Transverse colon (tissue), 4 donors: ENCODE measurements around the gene MTHFSD. TPM values are rescaled to one million over a fixed set of nuclear protein-coding genes. Genes with fewer than 3 reads are reported as not detected.

ENCODE experiments used
- DNase-seq: peaks from one replicate; pipeline ENCODE4 v3.0.0-alpha.2; 2019
- H3K27ac ChIP-seq, 4 donors: fragments of 200-600 bp; sonication (generic); 2 replicates each; pipeline ENCODE4 v1.5.1; 2016 to 2018; ENCODE audit warnings: inconsistent platforms in 4 of 4
- H3K27me3 ChIP-seq: fragments of 200-600 bp; sonication (generic); 2 replicates; pipeline ENCODE4 v1.5.1; 2017; ENCODE audit warnings: inconsistent platforms
- H3K36me3 ChIP-seq, 4 donors: fragments of 200-600 bp; sonication (generic); 2 replicates each; pipeline ENCODE4 v1.5.1; 2017 to 2019; ENCODE audit warnings: inconsistent platforms in 4 of 4
- H3K4me1 ChIP-seq, 4 donors: fragments of 200-600 bp; sonication (generic); 2 replicates each; pipeline ENCODE4 v1.5.1; 2017 to 2020; ENCODE audit warnings: inconsistent platforms in 4 of 4
- H3K4me3 ChIP-seq, 4 donors: fragments of 200-600 bp; sonication (generic); 1 replicate in 1 of 4; 2 replicates in 3 of 4; pipeline versions ENCODE4 v1.5.1 to v1.6.1; 2017 to 2019; ENCODE audit warnings: inconsistent platforms in 4 of 4
- H3K9me3 ChIP-seq, 2 donors: fragments of 200-600 bp; sonication (generic); 2 replicates each; pipeline ENCODE4 v1.5.1; 2017 to 2019; ENCODE audit warnings: inconsistent platforms in 2 of 2
- EP300 ChIP-seq: sonication (generic); formaldehyde crosslinking; IDR thresholded peaks from one replicate; pipeline ENCODE4 v1.6.1; 2017; ENCODE audit warnings: antibody characterized with exemption, low read depth
- POLR2A ChIP-seq: fragments of 450-650 bp; IDR thresholded peaks from one replicate; pipeline ENCODE4 v1.6.1; 2016; ENCODE audit warnings: antibody characterized with exemption, mild to moderate bottlenecking, moderate library complexity
- POLR2AphosphoS5 ChIP-seq, 3 donors: sonication (generic); formaldehyde crosslinking; IDR thresholded peaks; one replicate each; pipeline ENCODE4 v1.6.1; 2016; ENCODE audit warnings: antibody characterized with exemption in 3 of 3
- WGBS, 2 donors: methylation state at CpG; one replicate each; pipeline ENCODE4 v1.1.5; 2018; ENCODE audit warnings: low coverage in 1 of 2; 5-methylcytosine and 5-hydroxymethylcytosine counted together
- in situ Hi-C, 4 donors: fragments of 200-750 bp; cut with MboI; loops; one replicate each; pipeline versions ENCODE4 v1.15.0 to v1.15.1; 2017; ENCODE audit warnings: low sequenced_read_pairs in 3 of 4, low pct_ligation_motif_present in 1 of 4, low pct_unique_long_range_greater_than_20kb in 1 of 4
- intact Hi-C: fragments of 100-400 bp; cut with DNase I; formaldehyde crosslinking; loops from one replicate; pipeline ENCODE4 v1.15.1; 2023; ENCODE audit warnings: low total_unique reads
- total RNA-seq, 4 donors: library from RNA; depleted of rRNA; stranded (reverse); fragments of >200 nt; gene quantifications; one replicate each; pipeline ENCODE4 v1.1.0, GENCODE V29; 2016
- TF ChIP-seq, protein P1 (sequence below), 5 experiments: fragments of 200-600 bp in 3 of 5; fragments of 450-650 bp in 2 of 5; sonication (generic) in 3 of 5; IDR thresholded peaks; 1 replicate in 2 of 5; 2 replicates in 3 of 5; pipeline ENCODE4 v1.5.1; 2016 to 2017; ENCODE audit warnings: antibody characterized with exemption in 5 of 5, inconsistent platforms in 3 of 5, mild to moderate bottlenecking in 2 of 5, moderate library complexity in 1 of 5

The MTHFSD gene
- total RNA-seq, 4 donors from 2014 or later, result 25.4 to 51.1 (median 30.0) TPM

DNA sequence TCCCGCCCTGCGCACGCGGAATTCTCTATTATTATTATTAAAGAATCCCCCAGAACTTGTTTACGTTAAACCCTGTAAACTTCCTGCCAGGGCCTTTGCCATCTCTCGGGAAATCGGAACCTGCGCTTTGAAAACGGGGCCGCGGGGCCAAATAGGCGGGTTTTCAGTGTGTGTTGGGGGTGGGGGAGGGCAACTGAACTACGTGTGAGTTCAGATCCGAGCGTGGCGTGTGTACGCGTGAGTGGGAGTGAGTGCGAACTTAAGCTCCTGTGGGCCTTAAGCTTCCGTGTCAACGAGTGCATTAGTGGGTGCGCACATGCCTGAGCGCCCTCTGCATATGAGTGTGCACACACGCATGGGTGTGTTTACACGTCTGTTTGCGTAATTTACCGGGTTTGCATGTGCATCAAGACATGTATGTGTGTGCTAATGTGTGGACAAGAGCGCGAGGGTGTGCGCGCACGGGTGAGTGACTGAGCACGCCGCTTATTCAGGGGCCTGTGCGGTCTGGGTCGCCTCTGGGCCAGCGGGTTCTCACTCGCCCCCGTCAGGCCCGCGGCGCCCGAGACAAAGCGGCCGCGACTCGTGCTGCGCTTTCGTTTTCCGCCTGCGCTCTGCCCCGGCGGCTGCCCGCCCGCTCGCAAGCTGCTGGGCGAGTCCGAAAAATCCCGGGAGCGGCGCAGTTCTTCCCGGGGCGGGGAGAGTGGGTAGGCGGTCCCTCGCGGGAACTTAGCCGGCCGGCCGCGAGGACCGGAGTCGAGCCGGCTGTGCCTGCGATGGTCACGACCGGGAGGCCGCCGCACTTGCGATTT lies 45.9 kb downstream of the MTHFSD start:
- TF ChIP-seq, protein P1, sequence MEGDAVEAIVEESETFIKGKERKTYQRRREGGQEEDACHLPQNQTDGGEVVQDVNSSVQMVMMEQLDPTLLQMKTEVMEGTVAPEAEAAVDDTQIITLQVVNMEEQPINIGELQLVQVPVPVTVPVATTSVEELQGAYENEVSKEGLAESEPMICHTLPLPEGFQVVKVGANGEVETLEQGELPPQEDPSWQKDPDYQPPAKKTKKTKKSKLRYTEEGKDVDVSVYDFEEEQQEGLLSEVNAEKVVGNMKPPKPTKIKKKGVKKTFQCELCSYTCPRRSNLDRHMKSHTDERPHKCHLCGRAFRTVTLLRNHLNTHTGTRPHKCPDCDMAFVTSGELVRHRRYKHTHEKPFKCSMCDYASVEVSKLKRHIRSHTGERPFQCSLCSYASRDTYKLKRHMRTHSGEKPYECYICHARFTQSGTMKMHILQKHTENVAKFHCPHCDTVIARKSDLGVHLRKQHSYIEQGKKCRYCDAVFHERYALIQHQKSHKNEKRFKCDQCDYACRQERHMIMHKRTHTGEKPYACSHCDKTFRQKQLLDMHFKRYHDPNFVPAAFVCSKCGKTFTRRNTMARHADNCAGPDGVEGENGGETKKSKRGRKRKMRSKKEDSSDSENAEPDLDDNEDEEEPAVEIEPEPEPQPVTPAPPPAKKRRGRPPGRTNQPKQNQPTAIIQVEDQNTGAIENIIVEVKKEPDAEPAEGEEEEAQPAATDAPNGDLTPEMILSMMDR (IDR thresholded peaks at IDR 0.05), result no peak
- peak; percentile 47 for TF ChIP-seq POLR2A
- TF ChIP-seq POLR2AphosphoS5 (IDR thresholded peaks at IDR 0.05), result peak; percentile 48 to 76 (median 58)
- peak; percentile 10 for TF ChIP-seq EP300
- H3K4me3 ChIP-seq, result peak overlapping the region; percentile 50 to 84 (median 65)
- no peaks in the 10 kb centered on the region for H3K36me3 ChIP-seq
- in situ Hi-C loops, result loop anchor here (25.0 kb wide), 4 partner anchors 172 to 697 kb away; no protein-coding TSS in a partner anchor
- peaks cover 98% of the 10 kb centered on the region for H3K27me3 ChIP-seq
- intact Hi-C loops, result no loop called here
- no peaks in the 10 kb centered on the region for H3K9me3 ChIP-seq
- peaks cover 0 to 20% (median 4%) of the 10 kb centered on the region in 4 donors for H3K4me1 ChIP-seq
- peak; percentile 46 for DNase-seq
- WGBS, 2 donors, result 1% methylated on average over 45 of the region's 79 CpGs; no CpG with 5 or more reads in 1 of the 2 donors
- peak overlapping the region; percentile 94 to 99 (median 96) for H3K27ac ChIP-seq

DNA sequence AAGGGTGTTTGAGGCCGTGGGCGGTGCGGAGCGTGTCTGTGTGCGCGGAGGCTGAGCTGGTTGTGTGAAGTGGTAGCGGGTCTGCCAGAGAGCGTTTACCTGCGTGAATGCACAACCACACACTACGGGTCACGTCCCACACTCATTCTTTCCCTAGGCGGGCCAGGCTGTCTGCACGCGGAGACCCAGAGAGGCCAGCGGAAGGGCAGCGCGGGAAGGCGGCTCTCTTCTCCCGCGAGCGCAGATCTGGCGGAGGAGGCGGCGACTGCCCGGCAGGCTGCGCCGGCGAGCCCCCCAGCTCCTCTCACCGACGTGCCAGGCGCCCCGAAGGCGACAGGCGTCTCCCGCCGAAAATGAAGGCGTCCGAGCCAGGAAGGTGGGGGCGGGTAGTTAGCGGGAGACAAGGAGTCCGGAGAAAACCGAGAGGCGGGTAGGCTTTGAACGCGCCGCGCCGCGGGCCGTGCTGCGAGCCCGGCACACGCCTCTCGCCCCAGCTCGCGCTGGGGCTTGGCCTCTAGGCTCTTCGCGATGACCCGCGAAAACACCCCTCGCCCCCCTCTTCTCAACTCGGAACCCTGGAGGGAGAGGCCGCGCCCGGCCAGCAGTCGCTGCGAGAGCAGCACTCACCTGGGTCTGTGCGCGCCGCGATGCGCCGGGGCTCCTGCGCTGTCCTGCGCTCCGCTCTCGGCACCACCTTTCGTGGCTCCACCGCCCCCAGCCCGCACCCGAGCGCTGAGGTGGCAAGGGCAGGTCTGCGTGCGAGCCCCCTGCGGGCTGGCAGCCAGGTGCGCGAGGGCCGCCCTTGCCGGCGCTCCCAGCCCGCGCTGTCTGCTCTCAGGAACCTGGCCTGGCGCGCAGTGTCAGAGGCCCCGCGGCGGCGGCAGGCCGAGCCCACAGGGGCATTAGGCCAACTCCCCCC lies 46.7 kb downstream of the MTHFSD start:
- DNase-seq, result no peak
- Histone ChIP-seq H3K27me3 (peaks cover 98% of the 10 kb centered on the region), H3K27ac (peak overlapping the region; percentile 94 to 99 (median 96)), H3K36me3 (no peaks in the 10 kb centered on the region), H3K4me1 (peaks cover 0 to 20% (median 4%) of the 10 kb centered on the region in 4 donors), H3K9me3 (no peaks in the 10 kb centered on the region), H3K4me3 (peak overlapping the region; percentile 50 to 84 (median 65))
- 11% methylated on average over 40 of the region's 99 CpGs; no CpG with 5 or more reads in 1 of the 2 donors for WGBS, 2 donors
- in situ Hi-C loops (loop anchor here (25.0 kb wide), 4 partner anchors 171 to 696 kb away; no protein-coding TSS in a partner anchor), intact Hi-C loops (no loop called here)
- peak in 2 of 3 donors; percentile 13 to 62 for TF ChIP-seq POLR2AphosphoS5 (IDR thresholded peaks at IDR 0.05)
- TF ChIP-seq EP300, result no peak
- TF ChIP-seq POLR2A, result peak; percentile 48

DNA sequence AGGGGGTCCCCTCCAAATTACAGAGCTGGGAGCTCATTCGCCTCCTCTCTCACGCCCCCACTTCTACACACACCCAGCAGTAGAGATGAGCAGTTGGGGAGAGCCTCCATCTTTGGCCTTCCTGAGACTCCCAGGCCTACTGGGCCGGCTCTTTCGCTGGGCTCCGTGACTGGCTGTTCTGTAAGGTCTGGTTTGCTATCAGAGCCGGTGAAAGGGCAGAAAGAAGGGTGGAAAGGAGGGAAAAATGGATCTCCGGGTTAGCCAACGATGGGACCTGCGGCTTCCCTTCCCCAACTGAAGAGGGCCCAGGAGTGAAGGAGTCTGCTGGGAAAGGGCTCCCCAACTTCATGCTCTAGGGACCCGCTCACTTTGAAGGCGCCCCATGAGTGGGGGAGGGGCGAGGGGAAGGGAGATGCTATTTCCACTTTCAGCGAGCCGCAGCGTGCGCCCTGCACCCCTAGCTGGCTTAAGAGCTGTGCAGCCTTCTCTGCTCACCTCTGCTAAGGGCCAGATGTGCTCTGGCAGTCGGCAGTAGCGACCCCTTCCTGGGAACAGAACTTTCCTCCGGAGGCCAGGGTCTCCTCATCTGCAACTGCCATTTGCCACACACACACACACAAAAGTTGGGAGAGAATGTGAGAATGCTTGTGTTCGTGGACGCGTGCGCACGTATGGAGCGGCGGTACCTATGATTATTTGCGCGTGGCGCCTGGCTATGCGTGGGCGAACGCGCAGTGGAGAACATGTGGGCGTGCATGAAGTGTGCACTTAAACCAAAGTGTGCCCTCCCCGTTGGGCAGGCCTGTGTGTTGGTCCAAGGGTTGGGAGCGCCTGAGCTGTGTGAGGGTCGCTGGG lies 47.6 kb downstream of the MTHFSD start:
- intact Hi-C loops (no loop called here), in situ Hi-C loops (loop anchor here (25.0 kb wide), 4 partner anchors 170 to 695 kb away; no protein-coding TSS in a partner anchor)
- TF ChIP-seq POLR2AphosphoS5 (IDR thresholded peaks at IDR 0.05) (no peak), POLR2A (no peak), EP300 (no peak)
- TF ChIP-seq, protein P1 (IDR thresholded peaks at IDR 0.05), result no peak
- Histone ChIP-seq H3K4me3 (peak overlapping the region; percentile 50 to 84 (median 65)), H3K27ac (peak overlapping the region; percentile 94 to 99 (median 96)), H3K4me1 (peaks cover 0 to 20% (median 4%) of the 10 kb centered on the region in 4 donors), H3K36me3 (no peaks in the 10 kb centered on the region), H3K9me3 (no peaks in the 10 kb centered on the region), H3K27me3 (peaks cover 98% of the 10 kb centered on the region)
- DNase-seq, result no peak
- 20 to 29% methylated on average over 4 to 37 of the region's 37 CpGs for WGBS, 2 donors
